Measurements from ENCODE around the gene CEP112.
"Not testable (repeated sequence)": the region's sequence is repeated elsewhere in the genome, so short reads cannot be mapped to it uniquely, and the experiment has no call there.

Gene CEP112

GRCh38 chr17:65855245-65855644, 336.7 kb downstream of the CEP112 start:
- DNase-seq: no peak
- TF ChIP-seq GATA1 (IDR thresholded peaks at IDR 0.05; ENCODE audit: low read depth, low read length) (no peak), POLR2A (IDR thresholded peaks at IDR 0.05; ENCODE audit: low read length) (no peak)

GRCh38 chr17:65853816-65854215, 338.1 kb downstream of the CEP112 start:
- no peak for DNase-seq
- TF ChIP-seq GATA1 (IDR thresholded peaks at IDR 0.05; ENCODE audit: low read depth, low read length) (no peak), POLR2A (IDR thresholded peaks at IDR 0.05; ENCODE audit: low read length) (no peak)

- TF ChIP-seq POLR2A (IDR thresholded peaks at IDR 0.05; ENCODE audit: low read length) (no peak), GATA1 (IDR thresholded peaks at IDR 0.05; ENCODE audit: low read depth, low read length) (no peak)
- no peak for DNase-seq
Measured at GRCh38 chr17:65852911-65853310, 339.0 kb downstream of the CEP112 start.

- DNase-seq: no peak
- TF ChIP-seq POLR2A (IDR thresholded peaks at IDR 0.05; ENCODE audit: low read length): no peak
- TF ChIP-seq GATA1 (IDR thresholded peaks at IDR 0.05; ENCODE audit: low read depth, low read length): no peak
Measured at GRCh38 chr17:65851965-65852736, 339.8 kb downstream of the CEP112 start.

GRCh38 chr17:65850486-65850885, 341.4 kb downstream of the CEP112 start:
- DNase-seq: no peak
- no peak for TF ChIP-seq GATA1 (IDR thresholded peaks at IDR 0.05; ENCODE audit: low read depth, low read length)
- no peak for TF ChIP-seq POLR2A (IDR thresholded peaks at IDR 0.05; ENCODE audit: low read length)

GRCh38 chr17:65848751-65849150, 343.2 kb downstream of the CEP112 start:
- no peak for TF ChIP-seq GATA1 (IDR thresholded peaks at IDR 0.05; ENCODE audit: low read depth, low read length)
- TF ChIP-seq POLR2A (IDR thresholded peaks at IDR 0.05; ENCODE audit: low read length): no peak
- no peak for DNase-seq

GRCh38 chr17:65841089-65841488, 350.8 kb downstream of the CEP112 start:
- DNase-seq: no peak
- no peak for TF ChIP-seq GATA1 (IDR thresholded peaks at IDR 0.05; ENCODE audit: low read depth, low read length)
- no peak for TF ChIP-seq POLR2A (IDR thresholded peaks at IDR 0.05; ENCODE audit: low read length)

GRCh38 chr17:65837232-65837631, 354.7 kb downstream of the CEP112 start:
- DNase-seq: not testable (repeated sequence)

- no peak for TF ChIP-seq POLR2A (IDR thresholded peaks at IDR 0.05; ENCODE audit: low read length)
- no peak for TF ChIP-seq GATA1 (IDR thresholded peaks at IDR 0.05; ENCODE audit: low read depth, low read length)
- no peak for DNase-seq
Measured at GRCh38 chr17:65833214-65833613, 358.7 kb downstream of the CEP112 start.

GRCh38 chr17:65830356-65830755, 361.6 kb downstream of the CEP112 start:
- DNase-seq: no peak

GRCh38 chr17:65826577-65826976, 365.4 kb downstream of the CEP112 start:
- not testable (repeated sequence) for DNase-seq

More at GRCh38 chr17:65830356-65830755, 361.6 kb downstream of the CEP112 start:
- TF ChIP-seq POLR2A (IDR thresholded peaks at IDR 0.05; ENCODE audit: low read length) (no peak), GATA1 (IDR thresholded peaks at IDR 0.05; ENCODE audit: low read depth, low read length) (no peak)

- TF ChIP-seq POLR2A (IDR thresholded peaks at IDR 0.05; ENCODE audit: low read length) (no peak), GATA1 (IDR thresholded peaks at IDR 0.05; ENCODE audit: low read depth, low read length) (no peak)
Measured at GRCh38 chr17:65824901-65825300, 367.0 kb downstream of the CEP112 start.

GRCh38 chr17:65823713-65824112, 368.2 kb downstream of the CEP112 start:
- no peak for DNase-seq
- no peak for TF ChIP-seq POLR2A (IDR thresholded peaks at IDR 0.05; ENCODE audit: low read length)
- TF ChIP-seq GATA1 (IDR thresholded peaks at IDR 0.05; ENCODE audit: low read depth, low read length): no peak

More at GRCh38 chr17:65824901-65825300, 367.0 kb downstream of the CEP112 start:
- DNase-seq: no peak

GRCh38 chr17:65820811-65821210, 371.1 kb downstream of the CEP112 start:
- no peak for DNase-seq
- TF ChIP-seq POLR2A (IDR thresholded peaks at IDR 0.05; ENCODE audit: low read length) (no peak), GATA1 (IDR thresholded peaks at IDR 0.05; ENCODE audit: low read depth, low read length) (no peak)

- DNase-seq: no peak
Measured at GRCh38 chr17:65820306-65820705, 371.6 kb downstream of the CEP112 start.

More at GRCh38 chr17:65820306-65820705, 371.6 kb downstream of the CEP112 start:
- TF ChIP-seq GATA1 (IDR thresholded peaks at IDR 0.05; ENCODE audit: low read depth, low read length) (no peak), POLR2A (IDR thresholded peaks at IDR 0.05; ENCODE audit: low read length) (no peak)

All from erythroblast (primary cell).